EL (cell line): ENCODE data around the gene EPB41L1.

Experiments used
- DNase-seq: peaks from one replicate; pipeline ENCODE4 v3.0.0-alpha.2; 2016

The EPB41L1 gene

GRCh38 chr20:36155991-36156390 is 1.5 kb downstream of the EPB41L1 start:
- no peak for DNase-seq

GRCh38 chr20:36157610-36158009 is 3.1 kb downstream of the EPB41L1 start:
- DNase-seq, result no peak

GRCh38 chr20:36158160-36158741 is 3.7 kb downstream of the EPB41L1 start:
- DNase-seq, result no peak

GRCh38 chr20:36159833-36160232 is 5.3 kb downstream of the EPB41L1 start:
- DNase-seq, result no peak

- no peak for DNase-seq
These were observed 7.9 kb downstream of the EPB41L1 start for GRCh38 chr20:36162272-36162966.

GRCh38 chr20:36167902-36168503 is 13.5 kb downstream of the EPB41L1 start:
- DNase-seq, result peak; percentile 69

GRCh38 chr20:36170542-36171215 is 16.1 kb downstream of the EPB41L1 start:
- no peak for DNase-seq

GRCh38 chr20:36173451-36173933 is 19.0 kb downstream of the EPB41L1 start:
- DNase-seq, result no peak

GRCh38 chr20:36175016-36175415 is 20.5 kb downstream of the EPB41L1 start:
- peak; percentile 51 for DNase-seq

GRCh38 chr20:36175475-36175995 is 21.0 kb downstream of the EPB41L1 start:
- no peak for DNase-seq

GRCh38 chr20:36177716-36178115 is 23.2 kb downstream of the EPB41L1 start:
- no peak for DNase-seq

- DNase-seq, result no peak
These were observed 24.8 kb downstream of the EPB41L1 start for GRCh38 chr20:36179170-36179945.

- no peak for DNase-seq
These were observed 25.8 kb downstream of the EPB41L1 start for GRCh38 chr20:36180323-36180722.

GRCh38 chr20:36181934-36182603 is 27.5 kb downstream of the EPB41L1 start:
- peak; percentile 69 for DNase-seq

- DNase-seq, result no peak
These were observed 28.1 kb downstream of the EPB41L1 start for GRCh38 chr20:36182604-36183154.

GRCh38 chr20:36183155-36183944 is 28.8 kb downstream of the EPB41L1 start:
- DNase-seq, result no peak

- no peak for DNase-seq
These were observed 30.6 kb downstream of the EPB41L1 start for GRCh38 chr20:36184816-36185776.

GRCh38 chr20:36193977-36194712 is 39.6 kb downstream of the EPB41L1 start:
- DNase-seq, result no peak

GRCh38 chr20:36196676-36197075 is 42.1 kb downstream of the EPB41L1 start:
- DNase-seq, result no peak
